BJ (cell line): ENCODE results near the gene RACGAP1. TPM values are rescaled to one million over a fixed set of nuclear protein-coding genes. Genes with fewer than 3 reads are reported as not detected.
A peak's percentile ranks its signal among the peaks of the same experiment; 100 is the strongest.

Source experiments
- CTCF ChIA-PET: fragments of 350-600 bp; formaldehyde crosslinking; extraction: SDS; loops from one replicate; lab custom pipeline; 2021; ENCODE audit warnings: antibody characterized with exemption, inconsistent platforms; lab: Yijun Ruan, JAX
- POLR2A ChIA-PET: fragments of 300-600 bp; sonication (Branson Sonifier 250); formaldehyde crosslinking; extraction: SDS; loops from one replicate; lab custom pipeline; 2021; ENCODE audit warnings: antibody characterized with exemption; lab: Charles Lee
- DNase-seq: peaks from one replicate; pipeline ENCODE4 v3.0.0-alpha.2; 2011; ENCODE audit warnings: low read depth
- H3K27me3 ChIP-seq: 2 replicates; pipeline ENCODE4 v1.6.0; 2011; ENCODE audit warnings: low read length; ENCODE audit not compliant: control insufficient read depth, insufficient read depth
- H3K36me3 ChIP-seq: 2 replicates; pipeline ENCODE4 v1.5.1; 2011; ENCODE audit warnings: low read length; ENCODE audit not compliant: control insufficient read depth, insufficient read depth
- H3K4me3 ChIP-seq: 2 replicates; pipeline ENCODE4 v1.5.1; 2011; ENCODE audit warnings: low read depth, mild to moderate bottlenecking, control low read depth, low read length
- CTCF ChIP-seq: IDR thresholded peaks from 2 replicates; pipeline ENCODE4 v1.5.1; 2011; ENCODE audit warnings: low read depth, mild to moderate bottlenecking, control low read depth, inconsistent platforms, low read length, moderate library complexity; ENCODE audit not compliant: insufficient read depth
- polyA plus RNA-seq: library from polyadenylated mRNA; depleted of rRNA; stranded (reverse); fragments of >200 nt; gene quantifications from 2 replicates; pipeline ENCODE4 v1.2.3, GENCODE V29; 2011

Gene RACGAP1
- polyA plus RNA-seq, 1 experiment: 42.8 TPM

- H3K36me3 ChIP-seq: no peaks in the 10 kb centered on the region
- CTCF ChIA-PET: interaction anchor here (0.5 to 19.9 kb wide), 35 partner anchors 8 to 1754 kb away, joined by 3 to 578 read pairs (median 4); partner anchors contain the start of genes AQP5, AQP6, CERS5 and COX14
- no peak for DNase-seq
- POLR2A ChIA-PET: no interaction called here
- H3K4me3 ChIP-seq: no peak overlapping the region
- TF ChIP-seq CTCF: peak; percentile 97
- H3K27me3 ChIP-seq: no peaks in the 10 kb centered on the region
These were observed 45.2 kb upstream of the RACGAP1 start for GRCh38 chr12:50070314-50071060.

- DNase-seq: no peak
- Histone ChIP-seq H3K27me3 (no peaks in the 10 kb centered on the region), H3K4me3 (no peak overlapping the region), H3K36me3 (no peaks in the 10 kb centered on the region)
- POLR2A ChIA-PET: no interaction called here
- CTCF ChIA-PET: interaction anchor here (1.2 to 19.9 kb wide), 10 partner anchors 11 to 123 kb away, joined by 3 to 578 read pairs (median 21); partner anchors contain the start of genes AQP5, AQP6, ASIC1 and SMARCD1
- TF ChIP-seq CTCF: no peak
These were observed 44.2 kb upstream of the RACGAP1 start for GRCh38 chr12:50069539-50069938.

GRCh38 chr12:50069069-50069468, 43.8 kb upstream of the RACGAP1 start:
- TF ChIP-seq CTCF: no peak
- no peak for DNase-seq
- ChIA-PET CTCF (interaction anchor here (1.9 to 19.9 kb wide), 6 partner anchors 10 to 102 kb away, joined by 6 to 578 read pairs (median 32); partner anchors contain the start of genes AQP5, AQP6, ASIC1 and SMARCD1), POLR2A (no interaction called here)
- H3K27me3 ChIP-seq: no peaks in the 10 kb centered on the region
- H3K36me3 ChIP-seq: no peaks in the 10 kb centered on the region
- no peak overlapping the region for H3K4me3 ChIP-seq

GRCh38 chr12:50066402-50066801, 41.1 kb upstream of the RACGAP1 start:
- Histone ChIP-seq H3K27me3 (no peaks in the 10 kb centered on the region), H3K4me3 (no peak overlapping the region), H3K36me3 (no peaks in the 10 kb centered on the region)
- ChIA-PET CTCF (interaction anchor here (0.6 to 19.9 kb wide), 12 partner anchors 8 to 325 kb away, joined by 3 to 578 read pairs (median 7); partner anchors contain the start of genes AQP5, AQP6, ASIC1 and SMARCD1), POLR2A (no interaction called here)
- peak; percentile 80 for DNase-seq
- TF ChIP-seq CTCF: no peak

GRCh38 chr12:50065726-50066310, 40.5 kb upstream of the RACGAP1 start:
- H3K36me3 ChIP-seq: no peaks in the 10 kb centered on the region
- no peak overlapping the region for H3K4me3 ChIP-seq
- H3K27me3 ChIP-seq: no peaks in the 10 kb centered on the region
- no peak for DNase-seq
- CTCF ChIA-PET: interaction anchor here (0.6 to 19.9 kb wide), 10 partner anchors 7 to 324 kb away, joined by 3 to 578 read pairs (median 15); partner anchors contain the start of genes AQP5, AQP6, ASIC1 and TMBIM6
- TF ChIP-seq CTCF: no peak
- POLR2A ChIA-PET: no interaction called here
